Type B pancreatic cell (in vitro differentiated cells): Measurements from ENCODE around the gene CARD19. TPM values are rescaled to one million over a fixed set of nuclear protein-coding genes. Genes with fewer than 3 reads are reported as not detected.

ENCODE experiments used
- DNase-seq: peaks from one replicate; pipeline ENCODE4 v3.0.0; 2021; ENCODE audit warnings: mixed read lengths; ENCODE audit not compliant: unreplicated experiment; ENCODE audit errors: extremely low spot score
- H3K27ac Mint-ChIP-seq: 2 replicates; pipeline ENCODE4 v1.8.0; 2021; ENCODE audit warnings: mild to moderate bottlenecking, mixed read lengths
- H3K27me3 Mint-ChIP-seq: 2 replicates; pipeline ENCODE4 v1.8.0; 2021; ENCODE audit warnings: mixed read lengths
- H3K36me3 Mint-ChIP-seq: 2 replicates; pipeline ENCODE4 v1.8.0; 2021; ENCODE audit warnings: mixed read lengths
- H3K4me1 Mint-ChIP-seq: one replicate; pipeline ENCODE4 v1.8.0; 2021; ENCODE audit warnings: mixed read lengths; ENCODE audit not compliant: unreplicated experiment
- H3K4me3 Mint-ChIP-seq: 2 replicates; pipeline ENCODE4 v1.8.0; 2021; ENCODE audit warnings: mild to moderate bottlenecking, mixed read lengths
- H3K9me3 Mint-ChIP-seq: 2 replicates; pipeline ENCODE4 v1.8.0; 2021; ENCODE audit warnings: mixed read lengths
- CTCF ChIP-seq: fragments of 200-600 bp; sonication (generic); conservative IDR thresholded peaks from 2 replicates; pipeline ENCODE4 v1.5.0; 2021; ENCODE audit warnings: antibody characterized with exemption, mild to moderate bottlenecking
- total RNA-seq: library from RNA; stranded (reverse); gene quantifications from 2 replicates; pipeline ENCODE4 v1.2.1, GENCODE V29; 2021; ENCODE audit warnings: low replicate concordance

CARD19 gene
- total RNA-seq, 1 donor from 2014 or later, result 17.7 TPM

GRCh38 chr9:93126151-93126781 is 30.2 kb downstream of the CARD19 start:
- Mint-ChIP-seq H3K27me3 (no peaks in the 10 kb centered on the region), H3K4me3 (no peak overlapping the region), H3K9me3 (no peaks in the 10 kb centered on the region), H3K4me1 (peaks cover 11% of the 10 kb centered on the region), H3K36me3 (no peaks in the 10 kb centered on the region), H3K27ac (no peak overlapping the region)
- no peak for TF ChIP-seq CTCF
- DNase-seq, result no peak

- Mint-ChIP-seq H3K9me3 (no peaks in the 10 kb centered on the region), H3K36me3 (no peaks in the 10 kb centered on the region), H3K27ac (peak overlapping the region; percentile 41), H3K27me3 (no peaks in the 10 kb centered on the region), H3K4me1 (peaks cover 11% of the 10 kb centered on the region), H3K4me3 (no peak overlapping the region)
- TF ChIP-seq CTCF, result no peak
- DNase-seq, result no peak
Observed at GRCh38 chr9:93126825-93127368, 30.9 kb downstream of the CARD19 start.

GRCh38 chr9:93127395-93127911 is 31.4 kb downstream of the CARD19 start:
- H3K27me3 Mint-ChIP-seq, result no peaks in the 10 kb centered on the region
- H3K4me3 Mint-ChIP-seq, result no peak overlapping the region
- H3K9me3 Mint-ChIP-seq, result no peaks in the 10 kb centered on the region
- peaks cover 11% of the 10 kb centered on the region for H3K4me1 Mint-ChIP-seq
- H3K36me3 Mint-ChIP-seq, result no peaks in the 10 kb centered on the region
- DNase-seq, result no peak
- TF ChIP-seq CTCF, result no peak
- H3K27ac Mint-ChIP-seq, result peak overlapping the region; percentile 41

GRCh38 chr9:93128011-93128714 is 32.1 kb downstream of the CARD19 start:
- no peak for TF ChIP-seq CTCF
- no peaks in the 10 kb centered on the region for H3K27me3 Mint-ChIP-seq

GRCh38 chr9:93128715-93129224 is 32.8 kb downstream of the CARD19 start:
- Mint-ChIP-seq H3K9me3 (no peaks in the 10 kb centered on the region), H3K36me3 (no peaks in the 10 kb centered on the region), H3K4me1 (peaks cover 18% of the 10 kb centered on the region), H3K27ac (no peak overlapping the region), H3K27me3 (no peaks in the 10 kb centered on the region), H3K4me3 (no peak overlapping the region)
- TF ChIP-seq CTCF, result no peak
- no peak for DNase-seq

More at GRCh38 chr9:93128011-93128714, 32.1 kb downstream of the CARD19 start:
- Mint-ChIP-seq H3K4me3 (no peak overlapping the region), H3K9me3 (no peaks in the 10 kb centered on the region), H3K27ac (no peak overlapping the region), H3K4me1 (peaks cover 18% of the 10 kb centered on the region), H3K36me3 (no peaks in the 10 kb centered on the region)
- DNase-seq, result no peak
